GM21528 (cell line): ENCODE data around the gene ACTN1.
"Not testable (repeated sequence)": the region's sequence is repeated elsewhere in the genome, so short reads cannot be mapped to it uniquely, and the experiment has no call there.

ENCODE experiments used
- ATAC-seq: cut with Tn5 transposase; IDR thresholded peaks from one replicate; pipeline ENCODE4 v1.9.1; 2021; ENCODE audit warnings: mild to moderate bottlenecking, moderate library complexity; ENCODE audit not compliant: unreplicated experiment, low FRiP score

Gene ACTN1

GRCh38 chr14:68986926-68987652, 8.0 kb upstream of the ACTN1 start:
- ATAC-seq: no peak

- no peak for ATAC-seq
Observed at GRCh38 chr14:68986225-68986624, 7.1 kb upstream of the ACTN1 start.

GRCh38 chr14:68984686-68985085, 5.6 kb upstream of the ACTN1 start:
- no peak for ATAC-seq

- ATAC-seq: no peak
Observed at GRCh38 chr14:68983191-68983590, 4.1 kb upstream of the ACTN1 start.

- ATAC-seq: no peak
Observed at GRCh38 chr14:68982581-68982980, 3.5 kb upstream of the ACTN1 start.

GRCh38 chr14:68981539-68981976, 2.5 kb upstream of the ACTN1 start:
- no peak for ATAC-seq

- ATAC-seq: no peak
Observed at GRCh38 chr14:68981139-68981538, 2.0 kb upstream of the ACTN1 start.

- no peak for ATAC-seq
Observed at GRCh38 chr14:68979722-68980451, 785 bp upstream of the ACTN1 start.

GRCh38 chr14:68978172-68978911, 760 bp downstream of the ACTN1 start:
- no peak for ATAC-seq

- no peak for ATAC-seq
Observed at GRCh38 chr14:68977718-68978171, 1.4 kb downstream of the ACTN1 start.

GRCh38 chr14:68977180-68977717, 1.9 kb downstream of the ACTN1 start:
- ATAC-seq: no peak

- no peak for ATAC-seq
Observed at GRCh38 chr14:68976160-68977067, 2.7 kb downstream of the ACTN1 start.

- ATAC-seq: no peak
Observed at GRCh38 chr14:68975667-68976066, 3.4 kb downstream of the ACTN1 start.

- ATAC-seq: no peak
Observed at GRCh38 chr14:68974759-68975347, 4.2 kb downstream of the ACTN1 start.

GRCh38 chr14:68973639-68974038, 5.5 kb downstream of the ACTN1 start:
- ATAC-seq: no peak

- not testable (repeated sequence) for ATAC-seq
Observed at GRCh38 chr14:68973219-68973565, 5.9 kb downstream of the ACTN1 start.

- no peak for ATAC-seq
Observed at GRCh38 chr14:68972507-68973218, 6.4 kb downstream of the ACTN1 start.

- ATAC-seq: no peak
Observed at GRCh38 chr14:68971411-68972035, 7.6 kb downstream of the ACTN1 start.

GRCh38 chr14:68970736-68971135, 8.4 kb downstream of the ACTN1 start:
- no peak for ATAC-seq
